Uterus (tissue), 4 donors: ENCODE measurements around the gene CHST15. TPM values are rescaled to one million over a fixed set of nuclear protein-coding genes. Genes with fewer than 3 reads are reported as not detected.
A peak's percentile ranks its signal among the peaks of the same experiment; 100 is the strongest.

ENCODE experiments used
- DNase-seq, 2 donors: peaks; one replicate each; pipeline ENCODE4 v3.0.0-alpha.2; 2019 to 2020
- H3K27ac ChIP-seq, 2 donors: fragments of 200-600 bp; sonication (generic); 1 replicate in 1 of 2; 2 replicates in 1 of 2; pipeline ENCODE4 v1.5.1; 2016 to 2018
- H3K27me3 ChIP-seq, 2 donors: fragments of 200-600 bp; sonication (generic); one replicate each; pipeline ENCODE4 v1.5.1; 2018 to 2019; ENCODE audit warnings: control low read depth in 1 of 2
- H3K36me3 ChIP-seq, 2 donors: fragments of 200-600 bp; sonication (generic); one replicate each; pipeline ENCODE4 v1.5.1; 2019; ENCODE audit warnings: control low read depth in 1 of 2
- H3K4me1 ChIP-seq, 2 donors: fragments of 200-600 bp; sonication (generic); one replicate each; pipeline ENCODE4 v1.5.1; 2018 to 2019; ENCODE audit warnings: control low read depth in 1 of 2
- H3K4me3 ChIP-seq, 2 donors: fragments of 200-600 bp; sonication (generic); 1 replicate in 1 of 2; 2 replicates in 1 of 2; pipeline ENCODE4 v1.5.1; 2018 to 2019; ENCODE audit warnings: mild to moderate bottlenecking in 1 of 2
- H3K9me3 ChIP-seq, 2 donors: fragments of 200-600 bp; sonication (generic); one replicate each; pipeline ENCODE4 v1.5.1; 2019; ENCODE audit warnings: control low read depth in 1 of 2
- CTCF ChIP-seq, 4 experiments: fragments of 200-600 bp in 2 of 4; fragments of 450-650 bp in 2 of 4; sonication (generic) in 2 of 4; IDR thresholded peaks; one replicate each; pipeline ENCODE4 v1.5.1; 2016 to 2019; ENCODE audit warnings: antibody characterized with exemption in 4 of 4, mild to moderate bottlenecking in 2 of 4, moderate library complexity in 1 of 4
- POLR2A ChIP-seq, 2 donors: fragments of 450-650 bp; IDR thresholded peaks; one replicate each; pipeline ENCODE4 v1.6.1; 2016; ENCODE audit warnings: antibody characterized with exemption in 2 of 2, mild to moderate bottlenecking in 1 of 2, moderate library complexity in 1 of 2
- intact Hi-C: fragments of 100-400 bp; cut with DNase I; formaldehyde crosslinking; loops from one replicate; pipeline ENCODE4 v1.15.1; 2023; ENCODE audit warnings: low total_unique reads
- total RNA-seq, 4 donors: library from RNA; depleted of rRNA in 3 of 4; stranded (reverse); fragments of >200 nt in 3 of 4; gene quantifications; one replicate each; pipeline versions ENCODE4 v1.1.0 to v1.2.4, GENCODE V29; 2014 to 2023
- donor health status: DM: yes; HTN: yes; CAD: no.

CHST15 gene
- total RNA-seq, 4 donors from 2014 or later = 9.7 to 28.5 (median 17.8) TPM

GRCh38 chr10:123972481-123973401 lies 120.7 kb downstream of the CHST15 start:
- H3K27me3 ChIP-seq = peaks cover 7 to 35% of the 10 kb centered on the region in 2 donors

GRCh38 chr10:123970927-123971286 lies 122.5 kb downstream of the CHST15 start:
- H3K9me3 ChIP-seq = peaks cover 0 to 5% of the 10 kb centered on the region in 2 donors
- peaks cover 7 to 35% of the 10 kb centered on the region in 2 donors for H3K27me3 ChIP-seq
- no peak for DNase-seq

More at GRCh38 chr10:123972481-123973401, 120.7 kb downstream of the CHST15 start:
- no peak overlapping the region for H3K27ac ChIP-seq
- TF ChIP-seq CTCF (IDR thresholded peaks at IDR 0.05) = no peak
- no peak for TF ChIP-seq POLR2A (IDR thresholded peaks at IDR 0.05)
- no peak overlapping the region for H3K4me3 ChIP-seq
- no peaks in the 10 kb centered on the region for H3K36me3 ChIP-seq
- H3K9me3 ChIP-seq = peaks cover 0 to 5% of the 10 kb centered on the region in 2 donors
- DNase-seq = no peak
- intact Hi-C loops = no loop called here
- peaks cover 0 to 2% of the 10 kb centered on the region in 2 donors for H3K4me1 ChIP-seq

GRCh38 chr10:123970207-123970926 lies 123.0 kb downstream of the CHST15 start:
- Histone ChIP-seq H3K36me3 (no peaks in the 10 kb centered on the region), H3K4me3 (no peak overlapping the region), H3K27ac (no peak overlapping the region), H3K4me1 (peaks cover 0 to 7% of the 10 kb centered on the region in 2 donors), H3K9me3 (peaks cover 0 to 5% of the 10 kb centered on the region in 2 donors), H3K27me3 (peaks cover 7 to 35% of the 10 kb centered on the region in 2 donors)
- TF ChIP-seq CTCF (IDR thresholded peaks at IDR 0.05) (no peak), POLR2A (IDR thresholded peaks at IDR 0.05) (no peak)
- DNase-seq = no peak
- intact Hi-C loops = no loop called here

More at GRCh38 chr10:123970927-123971286, 122.5 kb downstream of the CHST15 start:
- Histone ChIP-seq H3K4me1 (peaks cover 0 to 7% of the 10 kb centered on the region in 2 donors), H3K36me3 (no peaks in the 10 kb centered on the region), H3K27ac (no peak overlapping the region), H3K4me3 (no peak overlapping the region)
- intact Hi-C loops = no loop called here
- TF ChIP-seq POLR2A (IDR thresholded peaks at IDR 0.05) = no peak
- no peak for TF ChIP-seq CTCF (IDR thresholded peaks at IDR 0.05)

- Histone ChIP-seq H3K36me3 (no peaks in the 10 kb centered on the region), H3K27me3 (peaks cover 3 to 20% of the 10 kb centered on the region in 2 donors), H3K9me3 (no peaks in the 10 kb centered on the region), H3K27ac (peak overlapping the region in 1 of 2 donors; percentile 38), H3K4me1 (peaks cover 0 to 10% of the 10 kb centered on the region in 2 donors), H3K4me3 (no peak overlapping the region)
- DNase-seq = peak; percentile 44 to 75
- TF ChIP-seq CTCF (IDR thresholded peaks at IDR 0.05) = peak; percentile 66 to 88 (median 82)
- no peak for TF ChIP-seq POLR2A (IDR thresholded peaks at IDR 0.05)
- intact Hi-C loops = loop anchor here (5.0 kb wide), 1 partner anchor 385 kb away; no protein-coding TSS in a partner anchor
These were observed 125.7 kb downstream of the CHST15 start for GRCh38 chr10:123967626-123968243.
